ENCODE results near the gene ATP23.
A peak's percentile ranks its signal among the peaks of the same experiment; 100 is the strongest.

Gene ATP23

DNA sequence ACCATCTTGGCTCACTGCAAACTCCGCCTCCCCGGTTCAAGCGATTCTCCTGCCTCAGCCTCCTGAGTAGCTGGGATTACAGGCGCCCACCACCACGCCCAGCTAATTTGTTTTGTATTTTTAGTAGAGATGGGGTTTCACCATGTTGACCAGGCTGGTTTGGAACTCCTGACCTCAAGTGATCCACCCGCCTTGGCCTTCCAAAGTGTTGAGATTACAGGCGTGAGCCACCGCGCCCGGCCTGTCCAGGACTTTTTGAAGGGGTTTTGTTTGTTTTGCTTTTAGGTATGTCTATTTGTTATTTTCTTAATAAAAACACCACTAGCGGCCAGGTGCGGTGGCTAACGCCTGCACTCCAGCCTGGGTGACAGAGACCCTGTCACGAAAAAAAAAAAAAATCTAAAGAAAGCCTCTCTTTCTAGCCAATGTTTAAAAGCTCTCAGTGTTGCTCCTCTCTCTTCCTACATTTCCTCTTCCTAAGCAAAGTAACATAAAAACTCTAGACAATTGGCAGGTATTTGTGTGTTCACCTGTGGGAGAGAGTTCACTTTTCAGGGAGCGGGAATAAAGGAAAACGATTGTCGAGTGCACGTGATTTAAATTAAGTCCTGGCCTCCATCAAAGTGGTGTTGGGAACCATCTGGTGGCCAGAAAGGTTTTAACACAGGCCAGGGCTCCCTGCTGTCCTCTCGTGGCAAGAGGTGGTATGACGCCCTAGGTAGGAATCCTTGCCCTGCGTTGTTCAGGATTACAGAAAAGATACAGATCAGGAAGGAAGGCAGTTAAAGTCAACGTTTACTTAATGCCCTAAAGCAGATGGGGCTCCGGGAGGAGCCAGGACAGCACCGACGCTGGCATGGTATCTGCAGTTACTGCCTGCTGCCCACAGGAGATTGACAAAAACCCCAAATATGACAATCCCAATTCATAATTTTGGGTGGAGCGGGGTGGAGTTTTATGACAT lies 36.2 kb upstream of the ATP23 start:
- H3K4me3 ChIP-seq (ENCODE audit: low read depth, low read length): no peak overlapping the region

GRCh38 chr12:57905812-57906475 lies 35.4 kb upstream of the ATP23 start:
- TF ChIP-seq, protein P1, sequence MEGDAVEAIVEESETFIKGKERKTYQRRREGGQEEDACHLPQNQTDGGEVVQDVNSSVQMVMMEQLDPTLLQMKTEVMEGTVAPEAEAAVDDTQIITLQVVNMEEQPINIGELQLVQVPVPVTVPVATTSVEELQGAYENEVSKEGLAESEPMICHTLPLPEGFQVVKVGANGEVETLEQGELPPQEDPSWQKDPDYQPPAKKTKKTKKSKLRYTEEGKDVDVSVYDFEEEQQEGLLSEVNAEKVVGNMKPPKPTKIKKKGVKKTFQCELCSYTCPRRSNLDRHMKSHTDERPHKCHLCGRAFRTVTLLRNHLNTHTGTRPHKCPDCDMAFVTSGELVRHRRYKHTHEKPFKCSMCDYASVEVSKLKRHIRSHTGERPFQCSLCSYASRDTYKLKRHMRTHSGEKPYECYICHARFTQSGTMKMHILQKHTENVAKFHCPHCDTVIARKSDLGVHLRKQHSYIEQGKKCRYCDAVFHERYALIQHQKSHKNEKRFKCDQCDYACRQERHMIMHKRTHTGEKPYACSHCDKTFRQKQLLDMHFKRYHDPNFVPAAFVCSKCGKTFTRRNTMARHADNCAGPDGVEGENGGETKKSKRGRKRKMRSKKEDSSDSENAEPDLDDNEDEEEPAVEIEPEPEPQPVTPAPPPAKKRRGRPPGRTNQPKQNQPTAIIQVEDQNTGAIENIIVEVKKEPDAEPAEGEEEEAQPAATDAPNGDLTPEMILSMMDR (IDR thresholded peaks at IDR 0.05; ENCODE audit: low read depth, low read length): no peak
- H3K4me3 ChIP-seq (ENCODE audit: low read depth, low read length): no peak overlapping the region

More for the DNA sequence above, 36.2 kb upstream of the ATP23 start:
- TF ChIP-seq, protein P1 (IDR thresholded peaks at IDR 0.05; ENCODE audit: low read depth, low read length): peak; percentile 100

DNA sequence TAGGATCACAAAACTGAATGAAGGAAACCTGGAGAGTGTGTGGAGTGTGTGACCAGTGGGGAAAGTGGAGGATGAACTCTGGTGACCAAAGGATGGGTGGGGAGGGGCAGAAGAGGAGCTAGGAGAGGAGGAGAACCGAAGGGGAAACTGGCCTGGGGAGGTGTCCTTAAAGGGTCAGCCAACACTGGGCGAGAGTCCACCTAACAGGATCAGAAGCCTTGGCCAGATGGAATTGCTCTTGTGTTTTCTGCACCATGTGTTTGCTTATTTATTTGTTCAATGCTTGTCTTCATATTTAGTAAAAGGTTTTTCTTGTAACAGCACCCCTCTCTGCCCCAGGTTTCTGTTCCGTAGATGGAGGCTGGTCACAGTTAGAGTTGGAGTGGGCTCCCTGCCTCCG lies 34.5 kb upstream of the ATP23 start:
- no peak overlapping the region for H3K4me3 ChIP-seq (ENCODE audit: low read depth, low read length)
- TF ChIP-seq, protein P1 (IDR thresholded peaks at IDR 0.05; ENCODE audit: low read depth, low read length): no peak

DNA sequence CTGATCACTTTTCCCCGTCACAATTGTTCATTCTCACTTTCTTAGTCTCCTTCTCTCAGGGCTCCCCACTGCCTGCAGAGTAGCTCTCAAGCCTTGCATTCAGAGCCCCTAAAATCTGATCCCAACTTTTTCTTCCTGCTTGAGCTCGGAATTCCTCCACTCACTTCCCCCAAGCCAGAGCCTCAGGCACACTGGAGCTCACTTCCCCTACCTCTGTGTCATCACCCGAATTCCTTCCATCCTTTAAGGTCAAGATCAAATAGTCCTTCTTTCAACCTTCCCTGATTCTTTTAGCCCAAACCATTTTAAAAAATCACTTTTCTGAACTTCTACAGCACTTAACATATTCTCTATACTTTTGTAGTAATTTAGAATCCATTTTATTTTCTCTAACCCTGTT lies 34.1 kb upstream of the ATP23 start:
- TF ChIP-seq, protein P1 (IDR thresholded peaks at IDR 0.05; ENCODE audit: low read depth, low read length): no peak
- no peak overlapping the region for H3K4me3 ChIP-seq (ENCODE audit: low read depth, low read length)

GRCh38 chr12:57908511-57908910 lies 32.9 kb upstream of the ATP23 start:
- no peak overlapping the region for H3K4me3 ChIP-seq (ENCODE audit: low read depth, low read length)
- TF ChIP-seq, protein P1 (IDR thresholded peaks at IDR 0.05; ENCODE audit: low read depth, low read length): no peak

DNA sequence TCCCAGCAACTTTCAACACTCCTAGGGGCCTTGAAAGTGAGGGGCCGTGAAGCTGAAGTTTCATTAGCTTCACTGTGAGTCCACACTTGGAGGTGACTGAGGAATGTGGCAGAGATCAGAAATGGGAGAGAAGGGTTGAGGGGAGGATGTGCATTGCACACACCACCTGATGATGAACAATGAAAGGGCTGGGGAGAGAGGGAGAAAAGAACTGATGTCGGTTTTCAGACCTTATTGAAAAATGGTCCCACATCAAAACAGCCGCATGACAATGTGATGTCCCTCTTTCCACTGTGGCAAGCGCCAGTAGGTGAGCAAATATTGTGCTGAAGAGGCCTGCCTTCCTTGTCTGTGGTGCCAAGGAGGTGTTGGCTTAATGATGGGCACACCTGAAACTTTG lies 32.3 kb upstream of the ATP23 start:
- TF ChIP-seq, protein P1 (IDR thresholded peaks at IDR 0.05; ENCODE audit: low read depth, low read length): no peak
- H3K4me3 ChIP-seq (ENCODE audit: low read depth, low read length): no peak overlapping the region

- no peak overlapping the region for H3K4me3 ChIP-seq (ENCODE audit: low read depth, low read length)
- TF ChIP-seq, protein P1 (IDR thresholded peaks at IDR 0.05; ENCODE audit: low read depth, low read length): no peak
Observed at GRCh38 chr12:57909611-57910010, 31.8 kb upstream of the ATP23 start.

Data from WI38 (cell line).